GM20000 (cell line): ENCODE data around the gene CCDC138.

Experiments used
- DNase-seq: peaks from one replicate; pipeline ENCODE4 v3.0.0; 2012; ENCODE audit warnings: low spot score
- CTCF ChIP-seq: IDR thresholded peaks from 2 replicates; pipeline ENCODE4 v1.5.1; 2012; ENCODE audit warnings: mild to moderate bottlenecking, control low read depth; ENCODE audit errors: extremely low read depth, missing control alignments

The CCDC138 gene

GRCh38 chr2:108813732-108814131, 27.2 kb downstream of the CCDC138 start:
- TF ChIP-seq CTCF, result no peak
- no peak for DNase-seq

- no peak for DNase-seq
- no peak for TF ChIP-seq CTCF
Observed at GRCh38 chr2:108820482-108820881, 33.9 kb downstream of the CCDC138 start.

- DNase-seq, result no peak
Observed at GRCh38 chr2:108823286-108823685, 36.7 kb downstream of the CCDC138 start.

GRCh38 chr2:108824316-108825070, 37.9 kb downstream of the CCDC138 start:
- no peak for TF ChIP-seq CTCF
- no peak for DNase-seq

More at GRCh38 chr2:108823286-108823685, 36.7 kb downstream of the CCDC138 start:
- no peak for TF ChIP-seq CTCF

- TF ChIP-seq CTCF, result no peak
- no peak for DNase-seq
Observed at GRCh38 chr2:108825254-108825653, 38.7 kb downstream of the CCDC138 start.

GRCh38 chr2:108825736-108826135, 39.2 kb downstream of the CCDC138 start:
- no peak for DNase-seq
- TF ChIP-seq CTCF, result no peak

- DNase-seq, result no peak
- TF ChIP-seq CTCF, result no peak
Observed at GRCh38 chr2:108829578-108830310, 43.2 kb downstream of the CCDC138 start.
